Measurements from ENCODE around the gene HOXA6.

DNA sequence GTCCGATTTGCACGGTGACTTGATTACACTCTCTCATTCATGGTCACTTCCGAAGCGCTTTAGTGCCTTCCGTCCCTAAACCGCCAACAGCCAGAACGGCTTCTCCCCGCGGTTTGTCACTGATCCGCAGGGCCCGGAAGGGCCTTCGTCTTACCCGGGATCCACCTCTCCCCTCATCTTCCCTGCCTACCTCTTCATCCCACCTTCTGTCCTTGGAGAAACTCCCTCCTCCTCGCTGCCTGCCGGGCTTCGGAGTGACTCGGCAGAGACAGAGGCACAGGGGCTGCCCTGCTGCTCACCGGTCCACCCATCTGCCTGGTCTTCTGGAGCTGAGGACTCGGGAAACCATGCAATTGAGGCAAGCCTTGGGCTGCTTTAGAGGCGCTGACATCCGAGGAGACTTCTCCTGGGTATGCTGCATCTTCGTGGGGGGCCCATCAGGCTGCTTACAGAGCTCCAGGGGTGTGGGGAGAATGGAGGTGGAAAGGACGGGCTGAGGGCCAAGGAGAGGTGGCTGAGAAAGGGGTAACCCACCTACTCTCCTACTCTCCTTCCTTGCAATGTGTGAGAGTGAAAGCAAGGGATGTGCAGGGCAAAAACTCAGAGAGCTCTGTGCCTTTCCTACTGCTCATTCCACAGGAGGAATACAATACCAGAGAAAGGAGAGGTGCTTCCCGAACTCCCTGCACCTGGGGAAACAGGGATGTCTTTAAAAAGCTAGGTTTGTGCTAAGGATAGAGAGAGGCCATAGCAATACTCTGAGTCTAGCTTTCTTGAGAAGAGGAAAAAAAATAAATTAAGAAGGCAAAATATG lies 38.5 kb upstream of the HOXA6 start:
- TF ChIP-seq, protein P1, sequence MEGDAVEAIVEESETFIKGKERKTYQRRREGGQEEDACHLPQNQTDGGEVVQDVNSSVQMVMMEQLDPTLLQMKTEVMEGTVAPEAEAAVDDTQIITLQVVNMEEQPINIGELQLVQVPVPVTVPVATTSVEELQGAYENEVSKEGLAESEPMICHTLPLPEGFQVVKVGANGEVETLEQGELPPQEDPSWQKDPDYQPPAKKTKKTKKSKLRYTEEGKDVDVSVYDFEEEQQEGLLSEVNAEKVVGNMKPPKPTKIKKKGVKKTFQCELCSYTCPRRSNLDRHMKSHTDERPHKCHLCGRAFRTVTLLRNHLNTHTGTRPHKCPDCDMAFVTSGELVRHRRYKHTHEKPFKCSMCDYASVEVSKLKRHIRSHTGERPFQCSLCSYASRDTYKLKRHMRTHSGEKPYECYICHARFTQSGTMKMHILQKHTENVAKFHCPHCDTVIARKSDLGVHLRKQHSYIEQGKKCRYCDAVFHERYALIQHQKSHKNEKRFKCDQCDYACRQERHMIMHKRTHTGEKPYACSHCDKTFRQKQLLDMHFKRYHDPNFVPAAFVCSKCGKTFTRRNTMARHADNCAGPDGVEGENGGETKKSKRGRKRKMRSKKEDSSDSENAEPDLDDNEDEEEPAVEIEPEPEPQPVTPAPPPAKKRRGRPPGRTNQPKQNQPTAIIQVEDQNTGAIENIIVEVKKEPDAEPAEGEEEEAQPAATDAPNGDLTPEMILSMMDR (IDR thresholded peaks at IDR 0.05): no peak
- no peak for TF ChIP-seq POLR2A (IDR thresholded peaks at IDR 0.05)
